HG02870 (cell line): ENCODE data around the gene RLN1.
"Not testable (repeated sequence)": the region's sequence is repeated elsewhere in the genome, so short reads cannot be mapped to it uniquely, and the experiment has no call there.

Source experiments
- ATAC-seq: cut with Tn5 transposase; IDR thresholded peaks from one replicate; pipeline ENCODE4 v1.9.1; 2021; ENCODE audit warnings: mild to moderate bottlenecking, moderate library complexity; ENCODE audit not compliant: unreplicated experiment

The RLN1 gene

DNA sequence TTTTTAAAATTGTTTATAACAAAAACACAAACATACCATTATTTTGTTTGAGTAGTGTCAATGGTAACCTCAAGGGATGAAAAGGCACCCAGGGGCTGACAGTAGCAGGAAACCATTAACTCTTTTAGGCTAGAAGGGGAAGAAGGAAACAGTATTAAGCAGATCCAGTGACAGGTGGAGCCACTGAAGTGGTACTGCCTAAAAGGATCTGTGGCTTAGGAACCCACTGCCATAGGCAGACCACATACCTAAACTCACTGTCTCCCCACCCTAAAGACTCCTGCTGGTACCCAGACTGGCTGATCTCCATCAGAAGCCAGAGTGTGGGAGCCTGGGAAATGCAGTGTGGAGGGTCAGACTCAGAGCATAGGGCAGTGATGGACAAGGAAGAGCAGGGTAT is 13.5 kb downstream of the RLN1 start:
- ATAC-seq, result no peak

DNA sequence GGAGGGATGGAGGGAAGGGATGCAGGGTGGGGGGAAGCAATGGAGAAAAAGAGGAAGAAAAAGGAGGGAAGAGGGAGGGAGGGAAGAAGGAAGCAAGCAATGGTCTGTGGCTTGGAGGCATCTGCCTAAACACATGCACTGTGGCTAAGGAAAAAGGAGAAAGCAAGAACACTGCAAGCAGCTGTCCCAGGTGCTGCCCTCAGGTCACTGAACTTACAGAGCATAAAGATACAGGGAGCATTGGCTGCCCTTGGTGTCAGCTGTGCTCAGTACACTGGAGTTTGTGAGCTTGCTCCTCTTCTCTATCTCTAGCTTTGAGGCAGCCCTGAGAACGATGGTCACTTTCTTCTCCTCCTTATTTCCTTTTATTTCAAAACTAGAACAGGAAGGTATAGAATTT is 18.1 kb downstream of the RLN1 start:
- not testable (repeated sequence) for ATAC-seq

DNA sequence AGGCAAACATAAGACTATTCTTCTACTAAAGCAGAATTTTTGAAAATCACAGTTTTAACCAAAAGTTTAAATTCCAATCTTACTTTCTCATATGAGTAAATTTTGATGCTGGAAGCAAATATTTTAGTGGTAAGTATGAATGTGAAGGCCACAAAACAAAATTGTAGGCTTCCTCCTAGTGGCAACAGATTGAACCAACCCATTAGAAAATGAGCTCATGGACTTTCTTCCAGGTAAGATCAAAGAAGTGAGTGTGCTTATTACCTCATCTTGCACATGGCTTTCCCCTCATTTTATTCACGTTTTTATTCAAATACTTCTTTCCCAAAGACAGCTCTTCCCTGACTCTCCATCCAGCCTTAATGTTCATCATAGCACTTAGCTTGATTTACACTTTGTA is 18.6 kb downstream of the RLN1 start:
- no peak for ATAC-seq

DNA sequence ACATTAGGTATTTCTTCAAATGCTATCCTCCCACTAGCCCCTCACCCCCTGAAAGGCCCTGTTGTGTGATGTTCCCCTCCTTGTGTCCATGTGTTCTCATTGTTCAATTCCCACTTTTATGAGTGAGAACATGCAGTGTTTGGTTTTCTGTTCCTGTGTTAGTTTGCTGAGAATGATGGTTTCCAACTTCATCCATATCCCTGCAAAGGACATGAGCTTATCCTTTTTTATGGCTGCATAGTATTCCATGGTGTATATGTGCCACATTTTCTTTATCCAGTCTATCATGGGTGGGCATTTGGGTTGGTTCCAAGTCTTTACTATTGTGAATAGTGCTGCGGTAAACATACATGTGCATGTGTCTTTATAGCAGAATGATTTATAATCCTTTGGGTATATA is 23.3 kb downstream of the RLN1 start:
- ATAC-seq, result not testable (repeated sequence)

DNA sequence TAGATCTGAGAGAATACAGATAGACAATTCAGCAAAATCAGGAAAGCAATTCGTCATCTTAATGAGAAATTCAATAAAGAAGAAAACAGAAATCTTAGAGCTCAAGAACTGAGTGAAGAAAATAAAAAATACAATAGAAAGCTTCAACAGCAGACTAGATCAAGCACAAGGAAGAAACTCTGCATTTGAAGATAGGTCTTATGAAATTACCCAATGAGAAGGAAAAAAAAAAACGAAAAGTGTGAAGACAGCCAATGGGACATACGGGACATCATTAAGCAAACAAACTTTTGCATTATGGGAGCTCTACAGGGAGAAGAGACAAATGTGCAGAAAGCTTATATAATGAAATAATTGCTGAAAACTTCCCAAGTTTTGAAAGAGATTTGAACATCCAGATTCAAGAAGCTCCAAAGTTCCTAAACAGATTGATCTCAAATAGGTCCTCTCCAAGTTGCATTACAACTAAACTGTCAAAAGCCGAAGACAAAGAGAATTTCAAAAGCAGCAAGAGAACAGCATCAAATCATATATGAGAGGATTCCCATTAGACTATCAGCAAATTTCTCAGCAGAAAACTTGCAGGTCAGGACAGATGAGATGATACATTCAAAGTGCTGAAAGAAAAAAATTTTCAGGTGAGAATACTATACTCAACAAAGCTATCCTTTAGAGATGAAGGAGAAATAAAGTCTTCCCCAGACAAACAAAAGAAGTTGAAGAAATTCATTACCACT is 24.3 kb downstream of the RLN1 start:
- no peak for ATAC-seq

DNA sequence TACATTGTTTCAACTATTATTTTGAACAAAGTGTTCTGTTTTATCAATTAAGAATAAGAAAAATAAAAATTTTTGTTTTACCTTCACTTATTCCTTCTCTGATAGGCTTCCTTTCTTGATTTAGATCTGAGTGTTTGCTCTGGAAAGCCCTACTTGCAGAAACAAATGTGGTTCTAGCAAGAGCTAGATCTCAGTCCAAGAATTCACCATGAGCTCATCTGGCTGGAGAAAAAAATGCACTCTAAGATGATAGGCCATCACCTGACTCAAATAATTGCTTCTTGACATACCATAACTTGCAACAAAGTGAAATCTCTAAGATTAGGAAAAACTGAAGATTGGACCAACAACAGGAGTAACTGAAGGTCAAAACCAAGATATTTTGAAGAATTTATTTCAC is 28.8 kb downstream of the RLN1 start:
- ATAC-seq, result no peak

DNA sequence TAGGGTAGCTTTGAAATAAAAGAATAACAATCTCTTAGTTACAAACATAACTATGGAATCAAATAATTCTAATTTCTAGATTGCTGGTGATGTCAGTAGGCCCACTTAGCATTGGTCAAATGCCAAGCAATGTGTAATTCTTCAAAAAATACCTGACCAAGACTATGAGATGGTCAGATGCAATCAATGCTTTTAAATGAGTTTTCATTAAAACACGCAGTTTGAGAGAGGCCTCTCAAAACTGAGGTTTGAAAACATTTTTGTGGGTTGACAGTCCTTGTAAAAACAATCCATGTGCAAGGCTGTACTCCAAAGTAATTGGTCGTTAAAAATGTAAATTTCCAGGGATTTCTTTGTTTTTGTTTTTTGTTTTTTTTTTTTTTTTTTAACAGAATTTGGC is 33.9 kb downstream of the RLN1 start:
- no peak for ATAC-seq

DNA sequence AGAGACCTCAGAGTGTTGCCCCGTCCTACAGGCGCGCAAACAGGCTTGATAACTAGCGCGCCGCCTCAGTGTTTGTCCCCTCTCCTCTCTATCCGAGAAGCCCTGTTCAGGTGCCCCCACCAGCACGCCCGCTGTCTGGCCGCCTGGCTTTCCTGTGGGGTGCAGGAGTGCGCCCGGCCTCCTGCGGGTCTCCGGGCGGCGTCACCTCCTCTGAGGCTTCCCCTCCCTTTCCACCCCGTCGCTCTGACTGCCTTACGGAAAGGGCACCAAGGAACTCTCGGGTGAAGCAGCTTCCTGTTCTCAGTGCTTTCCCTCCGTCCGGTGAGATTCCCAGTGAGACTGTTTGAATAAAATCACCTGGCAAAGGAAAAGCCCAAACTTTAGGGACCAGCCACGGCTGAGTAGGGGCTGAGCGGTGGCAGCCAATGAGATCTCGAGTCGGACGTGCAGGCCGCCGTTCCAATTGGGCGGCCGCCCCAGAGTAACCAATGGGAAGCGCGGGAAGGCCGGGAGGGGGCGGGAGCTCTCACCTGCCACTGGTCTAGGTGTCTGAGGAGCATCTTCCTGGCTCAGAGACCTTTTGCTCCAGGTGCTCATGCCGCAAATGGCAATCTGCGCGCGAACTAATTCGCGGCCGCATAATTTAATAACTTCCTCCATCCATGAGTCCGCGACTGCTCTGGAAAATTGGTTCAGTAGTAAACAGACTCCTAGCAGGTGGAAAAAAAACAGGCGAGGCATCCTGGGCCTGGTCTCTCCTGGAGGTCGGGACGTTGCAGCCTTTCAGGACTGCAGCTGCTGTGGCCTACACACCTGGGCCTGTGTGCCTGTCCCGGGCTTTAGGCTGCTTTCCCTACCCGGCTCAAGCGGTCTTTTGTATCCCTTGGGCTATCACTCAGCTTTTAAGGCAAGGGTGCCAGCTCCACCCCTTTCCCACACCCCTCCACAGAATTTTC is 35.6 kb downstream of the RLN1 start, which contains the start of gene RLN2:
TSS of gene RLN2 (minus strand) at position 877 of the 956 bp plus-strand sequence. CDS start at position 741, 136 bp downstream.
- peak; percentile 98 for ATAC-seq

DNA sequence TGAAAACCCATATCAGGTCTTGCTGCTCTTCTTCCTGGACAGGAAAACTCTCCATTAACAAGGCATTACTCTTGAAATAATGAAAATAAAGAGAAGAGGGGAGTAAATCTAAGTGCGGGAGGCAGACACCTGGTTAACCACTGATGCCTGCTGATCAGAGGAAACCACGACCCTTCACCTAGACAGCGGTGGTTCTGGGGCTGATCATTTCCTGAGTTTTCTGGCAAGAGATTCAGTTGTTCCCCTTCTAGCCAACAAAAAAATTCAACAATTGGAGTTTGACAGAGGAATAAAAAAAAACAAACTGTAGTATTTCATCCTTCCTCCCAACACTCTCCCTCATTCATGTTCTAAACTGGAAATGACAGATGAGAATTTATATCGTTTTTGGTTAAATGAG is 38.1 kb downstream of the RLN1 start:
- no peak for ATAC-seq

DNA sequence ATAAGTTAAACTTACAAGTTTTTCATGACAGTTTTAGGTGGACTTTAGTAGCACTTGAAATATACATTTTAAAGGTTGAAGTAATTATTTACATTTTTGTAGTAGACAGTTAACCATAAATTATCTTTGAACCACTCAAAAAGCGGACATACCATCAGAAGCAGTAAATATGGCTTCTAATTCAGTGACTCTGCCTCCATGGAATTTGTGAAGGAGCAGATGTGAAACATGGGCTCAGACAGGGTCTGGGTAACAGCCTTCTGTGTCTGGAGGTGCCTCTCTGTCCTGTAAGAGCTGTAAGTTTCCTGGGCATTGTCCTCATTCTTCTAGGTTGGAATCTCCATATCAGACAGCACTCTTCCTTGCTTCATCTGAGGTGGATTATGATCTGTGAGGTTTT is 47.5 kb downstream of the RLN1 start:
- ATAC-seq, result no peak

DNA sequence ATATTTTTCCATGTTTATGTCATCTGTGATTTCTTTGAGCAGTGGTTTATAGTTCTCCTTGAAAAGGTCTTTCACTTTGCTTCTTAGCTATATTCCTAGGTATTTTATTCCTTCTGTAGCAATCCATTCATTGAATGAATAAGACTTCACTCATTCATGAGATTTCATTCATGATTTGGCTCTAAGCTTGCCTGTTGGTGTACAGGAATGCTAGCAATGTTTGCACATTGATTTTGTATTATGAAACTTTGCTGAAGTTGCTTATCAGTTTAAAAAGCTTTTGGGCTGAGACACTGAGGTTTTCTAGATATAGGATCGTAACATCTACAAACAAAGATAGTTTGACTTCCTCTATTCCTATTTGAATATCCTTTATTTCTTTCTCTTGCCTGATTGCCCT is 51.1 kb downstream of the RLN1 start:
- no peak for ATAC-seq

DNA sequence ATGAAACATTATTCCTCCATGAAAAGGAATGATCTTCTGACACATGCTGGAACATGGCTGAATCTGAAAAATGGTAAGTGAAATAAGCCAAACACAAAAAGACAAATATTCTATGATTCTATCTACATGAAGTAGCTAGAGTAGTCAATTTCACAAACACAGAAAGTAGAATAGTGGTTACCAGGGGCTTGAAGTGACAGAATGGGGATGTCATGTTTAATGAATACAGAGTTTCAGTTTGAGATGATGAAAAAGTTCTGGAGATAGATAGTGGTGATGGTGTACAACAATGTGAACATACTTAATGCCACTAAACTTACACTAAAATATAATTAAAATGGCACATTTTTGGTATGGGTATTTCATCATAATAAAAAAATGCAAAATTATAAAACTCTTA is 53.4 kb downstream of the RLN1 start:
- ATAC-seq, result no peak
